A549 (cell line): Measurements from ENCODE around the gene TRPM2. TPM values are rescaled to one million over a fixed set of nuclear protein-coding genes. Genes with fewer than 3 reads are reported as not detected.

Source experiments
- ATAC-seq, 2 experiments: fragments of 200-7000 bp in 1 of 2; fragments of >200 bp in 1 of 2; cut with Nextera tagmentation in 1 of 2; cut with Tn5 transposase in 1 of 2; 3 replicates each; pipeline versions ENCODE4 v1.8.0 to v1.9.1; 2018 to 2020; ENCODE audit warnings: mild to moderate bottlenecking in 1 of 2, moderate library complexity in 1 of 2
- CTCF ChIA-PET: fragments of 300-600 bp; sonication (Branson Sonifier 250); formaldehyde crosslinking; extraction: SDS; loops from one replicate; lab custom pipeline; 2021; ENCODE audit warnings: antibody characterized with exemption, inconsistent platforms; lab: Yijun Ruan, JAX
- POLR2A ChIA-PET: fragments of 350-600 bp; formaldehyde crosslinking; extraction: SDS; loops from one replicate; lab custom pipeline; 2021; ENCODE audit warnings: antibody characterized with exemption, inconsistent platforms; lab: Yijun Ruan, JAX
- DNase-seq, 2 experiments: peaks; one replicate each; pipeline versions ENCODE4 v3.0.0 to v3.0.0-alpha.2; 2011 to 2016; ENCODE audit warnings: low read depth in 1 of 2, low spot score in 1 of 2
- FAIRE-seq: peaks from 2 replicates; lab custom pipeline; 2011; peaks lifted over from hg19 to GRCh38; lab: Jason Lieb, UNC
- H3K27ac ChIP-seq, 2 experiments: fragments of >200 bp; sonication (Bioruptor Twin); formaldehyde crosslinking; 3 replicates each; pipeline ENCODE4 v1.5.1; 2016 to 2017
- H3K4me1 ChIP-seq: fragments of >200 bp; sonication (Bioruptor Twin); formaldehyde crosslinking; 3 replicates; pipeline ENCODE4 v1.6.1; 2016
- H3K4me2 ChIP-seq: fragments of >200 bp; sonication (Bioruptor Twin); formaldehyde crosslinking; 3 replicates; pipeline ENCODE4 v1.6.1; 2016
- H3K4me3 ChIP-seq: fragments of >200 bp; sonication (Bioruptor Twin); formaldehyde crosslinking; 3 replicates; pipeline ENCODE4 v1.5.1; 2016
- H3K9me3 ChIP-seq: fragments of >200 bp; sonication (Bioruptor Twin); formaldehyde crosslinking; 3 replicates; pipeline ENCODE4 v1.6.1; 2016
- EHF ChIP-seq: fragments of 250-450 bp; sonication (Bioruptor Pico); IDR thresholded peaks from 2 replicates; pipeline ENCODE4 v1.5.0; 2020; ENCODE audit warnings: mild to moderate bottlenecking
- ELK1 ChIP-seq: fragments of 150-350 bp; IDR thresholded peaks from 2 replicates; pipeline ENCODE4 v1.6.1; 2014; ENCODE audit warnings: low read depth, mild to moderate bottlenecking, low read length
- EP300 ChIP-seq, 2 experiments: fragments of >200 bp; sonication (Bioruptor Twin); formaldehyde crosslinking; IDR thresholded peaks; 2 replicates in 1 of 2; 3 replicates in 1 of 2; pipeline ENCODE4 v1.6.1; 2016 to 2017
- FOSL2 ChIP-seq, 2 experiments: fragments of 450-650 bp in 1 of 2; fragments of >200 bp in 1 of 2; sonication (Bioruptor Twin) in 1 of 2; formaldehyde crosslinking; IDR thresholded peaks; 2 replicates each; pipeline versions ENCODE4 v1.5.0 to v1.6.1; 2016 to 2020; ENCODE audit warnings: mild to moderate bottlenecking in 1 of 2, moderate library complexity in 1 of 2
- GATA3 ChIP-seq: IDR thresholded peaks from 2 replicates; pipeline ENCODE4 v1.6.1; 2012; ENCODE audit warnings: borderline replicate concordance
- HES2 ChIP-seq: fragments of >200 bp; sonication (Bioruptor Twin); formaldehyde crosslinking; IDR thresholded peaks from 2 replicates; pipeline ENCODE4 v1.6.1; 2016
- HMGXB4 ChIP-seq: fragments of 250-450 bp; sonication (Bioruptor Pico); IDR thresholded peaks from 2 replicates; pipeline ENCODE4 v1.5.0; 2021; ENCODE audit warnings: mild to moderate bottlenecking, moderate library complexity, borderline replicate concordance
- HOXB5 ChIP-seq: fragments of 250-450 bp; sonication (Bioruptor Pico); IDR thresholded peaks from 2 replicates; pipeline ENCODE4 v1.5.0; 2020; ENCODE audit warnings: mild to moderate bottlenecking, moderate library complexity
- JUNB ChIP-seq: fragments of >200 bp; sonication (Bioruptor Twin); formaldehyde crosslinking; IDR thresholded peaks from 2 replicates; pipeline ENCODE4 v1.6.1; 2016
- MAX ChIP-seq: IDR thresholded peaks from 2 replicates; pipeline ENCODE4 v1.6.1; 2012
- MAZ ChIP-seq: fragments of 150-350 bp; IDR thresholded peaks from 2 replicates; pipeline ENCODE4 v1.6.1; 2014; ENCODE audit warnings: antibody characterized with exemption, low read depth, low read length, borderline replicate concordance
- NFE2L2 ChIP-seq: fragments of 150-350 bp; conservative IDR thresholded peaks from 2 replicates; pipeline ENCODE4 v1.6.1; 2014; ENCODE audit warnings: low read length
- NPAS2 ChIP-seq: fragments of 250-450 bp; sonication (Bioruptor Pico); IDR thresholded peaks from 2 replicates; pipeline ENCODE4 v1.8.0; 2022; ENCODE audit warnings: mild to moderate bottlenecking, moderate library complexity, borderline replicate concordance
- NR3C1 ChIP-seq: fragments of >200 bp; sonication (Bioruptor Twin); formaldehyde crosslinking; IDR thresholded peaks from 3 replicates; pipeline ENCODE4 v1.6.1; 2017
- RAD21 ChIP-seq, 2 experiments: fragments of >200 bp in 1 of 2; sonication (Bioruptor Twin) in 1 of 2; formaldehyde crosslinking in 1 of 2; IDR thresholded peaks in 1 of 2; conservative IDR thresholded peaks in 1 of 2; 2 replicates in 1 of 2; 3 replicates in 1 of 2; pipeline ENCODE4 v1.6.1; 2012 to 2018; ENCODE audit warnings: inconsistent platforms in 1 of 2
- RARB ChIP-seq: fragments of 250-450 bp; sonication (Bioruptor Pico); IDR thresholded peaks from 2 replicates; pipeline ENCODE4 v1.8.0; 2021; ENCODE audit warnings: mild to moderate bottlenecking, moderate library complexity
- RNF2 ChIP-seq: fragments of 200-600 bp; sonication (generic); IDR thresholded peaks from 2 replicates; pipeline ENCODE4 v1.6.1; 2016; ENCODE audit warnings: low read depth, mild to moderate bottlenecking, antibody characterized with exemption, moderate library complexity, borderline replicate concordance
- USF2 ChIP-seq: fragments of 450-650 bp; IDR thresholded peaks from 2 replicates; pipeline ENCODE4 v1.6.1; 2014; ENCODE audit warnings: antibody characterized with exemption
- ZFP36 ChIP-seq: fragments of 450-650 bp; IDR thresholded peaks from 2 replicates; pipeline ENCODE4 v1.6.1; 2014; ENCODE audit warnings: borderline replicate concordance; ENCODE audit not compliant: partially characterized antibody
- ZNF302 ChIP-seq: fragments of 250-450 bp; sonication (Bioruptor Pico); IDR thresholded peaks from 2 replicates; pipeline ENCODE4 v1.9.0; 2021; ENCODE audit warnings: inconsistent platforms, mild to moderate bottlenecking, moderate library complexity
- WGBS: methylation state at CpG from one replicate; pipeline ENCODE4 v1.1.6; 2017; ENCODE audit errors: missing lambda C conversion rate; 5-methylcytosine and 5-hydroxymethylcytosine counted together
- polyA plus RNA-seq, 4 experiments: library from polyadenylated mRNA; depleted of rRNA in 3 of 4; stranded (reverse); fragments of >200 nt; fragmentation: RNase III in 1 of 4; extraction: RNeasy Plus Mini Kit Qiagen cat#74134 plus additional on column Dnase treatment in 1 of 4; gene quantifications; 2 replicates in 3 of 4; 3 replicates in 1 of 4; pipeline ENCODE4 v1.2.3, GENCODE V29; 2011 to 2017

The TRPM2 gene
- polyA plus RNA-seq, 2 of the 4 experiments (the other 2 are of a cell fraction), result 3.2 to 5.5 TPM

GRCh38 chr21:44334329-44335030 is 18.9 kb upstream of the TRPM2 start:
- H3K27ac ChIP-seq, result no peak overlapping the region
- no peaks in the 10 kb centered on the region for H3K4me1 ChIP-seq
- no peak for ATAC-seq
- FAIRE-seq, result no peak
- 87% methylated on average over 6 of the region's 26 CpGs for WGBS
- CTCF ChIA-PET, result interaction anchor here (0.6 to 1.2 kb wide), 3 partner anchors 8 to 167 kb away, joined by 3 to 4 read pairs (median 3); no protein-coding TSS in a partner anchor
- H3K9me3 ChIP-seq, result no peaks in the 10 kb centered on the region
- no peak for DNase-seq
- no peak overlapping the region for H3K4me2 ChIP-seq
- TF ChIP-seq NPAS2 (CRISPR knock-in tag) (no peak), HMGXB4 (CRISPR knock-in tag) (no peak), ELK1 (no peak), HOXB5 (CRISPR knock-in tag) (no peak), NR3C1 (no peak), RNF2 (no peak), NFE2L2 (no peak), MAZ (no peak), FOSL2 (IDR thresholded peaks at IDR 0.05) (no peak), FOSL2 (CRISPR knock-in tag; IDR thresholded peaks at IDR 0.05) (no peak), MAX (no peak), JUNB (no peak), ZFP36 (no peak), RARB (CRISPR knock-in tag) (no peak), ZNF302 (CRISPR knock-in tag) (no peak), EP300 (IDR thresholded peaks at IDR 0.05) (no peak), EHF (no peak), HES2 (no peak), RAD21 (conservative IDR thresholded peaks at IDR 0.05 in 1 of 2, IDR thresholded peaks at IDR 0.05 in 1 of 2) (no peak), USF2 (no peak)
- POLR2A ChIA-PET, result no interaction called here
- H3K4me3 ChIP-seq, result no peak overlapping the region

- TF ChIP-seq GATA3, result no peak
- ATAC-seq (no peak), DNase-seq (no peak), FAIRE-seq (no peak)
- ChIA-PET POLR2A (no interaction called here), CTCF (interaction anchor here (0.6 to 1.0 kb wide), 2 partner anchors 9 to 166 kb away, joined by 3 to 4 read pairs; no protein-coding TSS in a partner anchor)
- Histone ChIP-seq H3K9me3 (no peaks in the 10 kb centered on the region), H3K4me2 (no peak overlapping the region), H3K4me1 (peaks cover 6% of the 10 kb centered on the region), H3K27ac (no peak overlapping the region), H3K4me3 (no peak overlapping the region)
- WGBS, result 89% methylated on average over 12 of the region's 24 CpGs
Observed at GRCh38 chr21:44335266-44336059, 18.0 kb upstream of the TRPM2 start.
